Keratinocyte (primary cell): Measurements from ENCODE around the gene GPR42. TPM values are rescaled to one million over a fixed set of nuclear protein-coding genes. Genes with fewer than 3 reads are reported as not detected.

Source experiments
- DNase-seq: peaks from one replicate; pipeline ENCODE4 v3.0.0-alpha.2; 2011; ENCODE audit warnings: low read depth, missing footprints, low spot score
- FAIRE-seq: peaks from 2 replicates; lab custom pipeline; 2011; peaks lifted over from hg19 to GRCh38; lab: Jason Lieb, UNC
- H2AFZ ChIP-seq: 2 replicates; pipeline ENCODE4 v1.6.0; 2012; ENCODE audit warnings: low read length, control low read depth, inconsistent platforms; ENCODE audit not compliant: control insufficient read depth
- H3K27ac ChIP-seq: 2 replicates; pipeline ENCODE4 v1.5.1; 2011; ENCODE audit warnings: low read length; ENCODE audit not compliant: control insufficient read depth, insufficient read depth
- H3K27me3 ChIP-seq: 3 replicates; pipeline ENCODE4 v1.6.0; 2011; ENCODE audit warnings: low read length; ENCODE audit not compliant: control insufficient read depth, insufficient read depth; ENCODE audit errors: extremely low read depth
- H3K36me3 ChIP-seq, 2 experiments: 2 replicates in 1 of 2; 3 replicates in 1 of 2; pipeline ENCODE4 v1.5.1; 2011; ENCODE audit warnings: low read length in 2 of 2, mild to moderate bottlenecking in 1 of 2; ENCODE audit not compliant: control insufficient read depth in 2 of 2, insufficient read depth in 2 of 2; ENCODE audit errors: extremely low read depth in 1 of 2
- H3K4me1 ChIP-seq: 3 replicates; pipeline ENCODE4 v1.5.1; 2011; ENCODE audit warnings: low read length; ENCODE audit not compliant: control insufficient read depth, insufficient read depth; ENCODE audit errors: extremely low read depth
- H3K4me2 ChIP-seq: 3 replicates; pipeline ENCODE4 v1.6.0; 2011; ENCODE audit warnings: low read depth, low read length; ENCODE audit not compliant: control insufficient read depth, insufficient read depth; ENCODE audit errors: extremely low read depth
- H3K4me3 ChIP-seq, 3 experiments: fragments of 200-600 bp in 1 of 3; sonication (generic) in 1 of 3; 2 replicates in 2 of 3; 3 replicates in 1 of 3; pipeline ENCODE4 v1.5.1; 2011 to 2016; ENCODE audit warnings: low read length in 3 of 3, mild to moderate bottlenecking in 3 of 3, control low read depth in 2 of 3, inconsistent platforms in 1 of 3, low read depth in 1 of 3, mixed read lengths in 1 of 3, mixed run types in 1 of 3, moderate library complexity in 1 of 3; ENCODE audit not compliant: control insufficient read depth in 2 of 3, insufficient read depth in 2 of 3; ENCODE audit errors: extremely low read depth in 1 of 3
- H3K79me2 ChIP-seq: 2 replicates; pipeline ENCODE4 v1.6.0; 2012; ENCODE audit warnings: low read length; ENCODE audit not compliant: control insufficient read depth, insufficient read depth
- H3K9ac ChIP-seq: 3 replicates; pipeline ENCODE4 v1.6.0; 2011; ENCODE audit warnings: low read length; ENCODE audit not compliant: control insufficient read depth, insufficient read depth; ENCODE audit errors: extremely low read depth
- H3K9me1 ChIP-seq: 3 replicates; pipeline ENCODE4 v1.6.0; 2011; ENCODE audit warnings: low read length; ENCODE audit not compliant: control insufficient read depth, insufficient read depth; ENCODE audit errors: extremely low read depth
- H3K9me3 ChIP-seq: 2 replicates; pipeline ENCODE4 v1.5.1; 2012; ENCODE audit warnings: low read depth, low read length; ENCODE audit not compliant: control insufficient read depth
- H4K20me1 ChIP-seq: 3 replicates; pipeline ENCODE4 v1.6.0; 2011; ENCODE audit warnings: low read length; ENCODE audit not compliant: control insufficient read depth, insufficient read depth; ENCODE audit errors: extremely low read depth
- EZH2 ChIP-seq: IDR thresholded peaks from one replicate; pipeline ENCODE4 v1.6.1; 2012; ENCODE audit warnings: inconsistent platforms, mild to moderate bottlenecking, low read length, moderate library complexity
- dilution Hi-C: fragments of 300-500 bp; cut with MboI; formaldehyde crosslinking; loops from one replicate; pipeline ENCODE4 v1.7.0; 2020; ENCODE audit warnings: low sequenced_read_pairs; ENCODE audit not compliant: extremely low pct_ligation_motif_present
- polyA plus RNA-seq, 5 experiments: library from polyadenylated mRNA; depleted of rRNA in 3 of 5; stranded (reverse) in 3 of 5; stranded (forward) in 1 of 5; unstranded in 1 of 5; fragments of >200 nt; gene quantifications; 1 replicate in 1 of 5; 2 replicates in 3 of 5; 3 replicates in 1 of 5; pipeline versions ENCODE4 v1.2.1 to v1.2.3, GENCODE V29; 2011 to 2012; ENCODE audit warnings: missing spikeins in 2 of 5, low read depth in 1 of 5, low replicate concordance in 1 of 5
- TF ChIP-seq, protein P1 (sequence below), 3 experiments: IDR thresholded peaks in 1 of 3; conservative IDR thresholded peaks in 1 of 3; optimal IDR thresholded peaks in 1 of 3; 2 replicates in 2 of 3; 3 replicates in 1 of 3; pipeline versions ENCODE3 to v1.5.1; 2011; ENCODE audit warnings: low read length in 3 of 3, mild to moderate bottlenecking in 3 of 3, moderate library complexity in 2 of 3, control low read depth in 1 of 3, inconsistent platforms in 1 of 3; ENCODE audit not compliant: insufficient read depth in 2 of 3; ENCODE audit errors: extremely low read depth in 1 of 3

GPR42 gene
- polyA plus RNA-seq, 1 donor (not counting 4 experiments of a cell fraction or from before 2014, with no cell fraction given): not detected

GRCh38 chr19:35396240-35396885 is 25.5 kb downstream of the GPR42 start:
- Histone ChIP-seq H3K79me2 (no peaks in the 10 kb centered on the region), H3K9me3 (no peaks in the 10 kb centered on the region), H4K20me1 (no peaks in the 10 kb centered on the region), H3K4me2 (no peak overlapping the region), H3K9ac (no peak overlapping the region), H3K36me3 (no peaks in the 10 kb centered on the region), H3K27me3 (peaks cover 4% of the 10 kb centered on the region), H3K27ac (no peak overlapping the region), H2AFZ (no peak overlapping the region), H3K9me1 (no peaks in the 10 kb centered on the region), H3K4me1 (no peaks in the 10 kb centered on the region), H3K4me3 (no peak overlapping the region)
- no peak for TF ChIP-seq EZH2
- TF ChIP-seq, protein P1, sequence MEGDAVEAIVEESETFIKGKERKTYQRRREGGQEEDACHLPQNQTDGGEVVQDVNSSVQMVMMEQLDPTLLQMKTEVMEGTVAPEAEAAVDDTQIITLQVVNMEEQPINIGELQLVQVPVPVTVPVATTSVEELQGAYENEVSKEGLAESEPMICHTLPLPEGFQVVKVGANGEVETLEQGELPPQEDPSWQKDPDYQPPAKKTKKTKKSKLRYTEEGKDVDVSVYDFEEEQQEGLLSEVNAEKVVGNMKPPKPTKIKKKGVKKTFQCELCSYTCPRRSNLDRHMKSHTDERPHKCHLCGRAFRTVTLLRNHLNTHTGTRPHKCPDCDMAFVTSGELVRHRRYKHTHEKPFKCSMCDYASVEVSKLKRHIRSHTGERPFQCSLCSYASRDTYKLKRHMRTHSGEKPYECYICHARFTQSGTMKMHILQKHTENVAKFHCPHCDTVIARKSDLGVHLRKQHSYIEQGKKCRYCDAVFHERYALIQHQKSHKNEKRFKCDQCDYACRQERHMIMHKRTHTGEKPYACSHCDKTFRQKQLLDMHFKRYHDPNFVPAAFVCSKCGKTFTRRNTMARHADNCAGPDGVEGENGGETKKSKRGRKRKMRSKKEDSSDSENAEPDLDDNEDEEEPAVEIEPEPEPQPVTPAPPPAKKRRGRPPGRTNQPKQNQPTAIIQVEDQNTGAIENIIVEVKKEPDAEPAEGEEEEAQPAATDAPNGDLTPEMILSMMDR (optimal IDR thresholded peaks at IDR 0.05 in 1 of 3, IDR thresholded peaks at IDR 0.05 in 1 of 3, conservative IDR thresholded peaks at IDR 0.05 in 1 of 3; ENCODE audit: extremely low read depth in 1 of 3, insufficient read depth in 2 of 3, low read length in 3 of 3): no peak
- DNase-seq: no peak
- no peak for FAIRE-seq
- dilution Hi-C loops: no loop called here

DNA sequence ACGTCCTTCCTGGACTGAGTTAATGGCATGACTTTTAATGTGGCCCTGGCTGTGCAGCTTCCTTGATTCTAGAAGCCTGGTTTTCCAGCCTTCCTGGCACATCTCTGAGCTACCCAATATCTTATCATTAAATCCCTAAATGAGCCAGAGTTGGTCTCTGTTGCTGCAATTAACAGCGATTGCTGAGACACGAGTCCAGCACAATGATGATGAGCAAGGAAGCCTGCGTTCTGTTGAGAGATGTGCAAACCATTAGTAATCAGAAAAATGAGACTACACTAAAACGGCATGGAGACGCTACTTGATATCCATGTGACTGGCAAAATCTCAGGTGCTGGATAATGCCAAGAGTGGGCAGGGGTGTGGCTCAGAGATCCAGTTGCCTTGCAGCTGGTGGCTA is 26.2 kb downstream of the GPR42 start:
- dilution Hi-C loops: no loop called here
- FAIRE-seq: no peak
- peaks cover 4% of the 10 kb centered on the region for H3K27me3 ChIP-seq
- no peaks in the 10 kb centered on the region for H3K36me3 ChIP-seq
- H2AFZ ChIP-seq: no peak overlapping the region
- TF ChIP-seq EZH2: no peak
- TF ChIP-seq, protein P1 (optimal IDR thresholded peaks at IDR 0.05 in 1 of 3, IDR thresholded peaks at IDR 0.05 in 1 of 3, conservative IDR thresholded peaks at IDR 0.05 in 1 of 3; ENCODE audit: extremely low read depth in 1 of 3, insufficient read depth in 2 of 3, low read length in 3 of 3): no peak
- no peaks in the 10 kb centered on the region for H4K20me1 ChIP-seq
- H3K9me3 ChIP-seq: no peaks in the 10 kb centered on the region
- no peak for DNase-seq
- no peaks in the 10 kb centered on the region for H3K4me1 ChIP-seq
- H3K27ac ChIP-seq: no peak overlapping the region
- no peak overlapping the region for H3K9ac ChIP-seq
- H3K4me3 ChIP-seq: no peak overlapping the region
- no peaks in the 10 kb centered on the region for H3K79me2 ChIP-seq
- H3K9me1 ChIP-seq: no peaks in the 10 kb centered on the region
- no peak overlapping the region for H3K4me2 ChIP-seq
